Karpas-422 (cell line): ENCODE data around the gene ACP6. TPM values are rescaled to one million over a fixed set of nuclear protein-coding genes. Genes with fewer than 3 reads are reported as not detected.
A peak's percentile ranks its signal among the peaks of the same experiment; 100 is the strongest.

Experiments used
- DNase-seq: peaks from one replicate; pipeline ENCODE4 v3.0.0-alpha.2; 2015
- H2AFZ ChIP-seq: fragments of 200-600 bp; sonication (generic); 2 replicates; pipeline ENCODE4 v1.6.1; 2014; ENCODE audit warnings: antibody characterized with exemption, low read length, mixed read lengths
- H3K27ac ChIP-seq: fragments of 200-600 bp; sonication (generic); 2 replicates; pipeline ENCODE4 v1.5.1; 2014; ENCODE audit warnings: mild to moderate bottlenecking, low read length, moderate library complexity
- H3K27me3 ChIP-seq: fragments of 200-600 bp; sonication (generic); 2 replicates; pipeline ENCODE4 v1.6.1; 2014; ENCODE audit warnings: low read length, mixed read lengths
- H3K36me3 ChIP-seq: fragments of 200-600 bp; sonication (generic); 2 replicates; pipeline ENCODE4 v1.6.1; 2014; ENCODE audit warnings: low read length, mixed read lengths; ENCODE audit not compliant: insufficient read depth
- H3K4me1 ChIP-seq: fragments of 200-600 bp; sonication (generic); 2 replicates; pipeline ENCODE4 v1.6.1; 2014; ENCODE audit warnings: mild to moderate bottlenecking, low read length, mixed read lengths
- H3K4me2 ChIP-seq: fragments of 200-600 bp; sonication (generic); 2 replicates; pipeline ENCODE4 v1.6.1; 2014; ENCODE audit warnings: low read length, low read depth, mild to moderate bottlenecking; ENCODE audit not compliant: poor library complexity, severe bottlenecking
- H3K4me3 ChIP-seq: fragments of 200-600 bp; sonication (generic); 2 replicates; pipeline ENCODE4 v1.5.1; 2014; ENCODE audit warnings: mild to moderate bottlenecking, antibody characterized with exemption, low read length, mixed read lengths
- H3K79me2 ChIP-seq: fragments of 200-600 bp; sonication (generic); 2 replicates; pipeline ENCODE4 v1.6.1; 2014; ENCODE audit warnings: mild to moderate bottlenecking, low read length, mixed read lengths
- H3K9ac ChIP-seq: fragments of 200-600 bp; sonication (generic); 2 replicates; pipeline ENCODE4 v1.6.0; 2014; ENCODE audit warnings: low read length
- H3K9me2 ChIP-seq: fragments of 200-600 bp; sonication (generic), shearing (Covaris generic); replicated peaks from 2 replicates; pipeline ENCODE4 v1.6.0; 2014; ENCODE audit warnings: mild to moderate bottlenecking, low read length, moderate library complexity; ENCODE audit not compliant: insufficient read depth
- H3K9me3 ChIP-seq: fragments of 300-700, 200-600 bp; sonication (generic); 2 replicates; pipeline ENCODE4 v1.6.1; 2014; ENCODE audit warnings: low read length, mixed read lengths
- H4K20me1 ChIP-seq: fragments of 200-600 bp; sonication (generic); 2 replicates; pipeline ENCODE4 v1.6.1; 2014; ENCODE audit warnings: mild to moderate bottlenecking, antibody characterized with exemption, low read length, low read depth; ENCODE audit not compliant: insufficient read depth
- small RNA-seq: library from RNA; depleted of rRNA; stranded (forward); fragments of <200 nt; gene quantifications from one replicate; pipeline ENCODE3, GENCODE V24; 2014
- total RNA-seq: library from RNA; depleted of rRNA; stranded (reverse); fragments of >200 nt; shearing (Covaris generic); gene quantifications from 2 replicates; pipeline ENCODE4 v1.2.3, GENCODE V29; 2014; ENCODE audit warnings: low replicate concordance; rRNA removed

ACP6 gene
- total RNA-seq, 1 experiment from 2014 or later: 3.0 TPM

GRCh38 chr1:147599362-147600118 lies 70.8 kb downstream of the ACP6 start:
- H3K4me3 ChIP-seq: peak overlapping the region; percentile 87
- peaks cover 38% of the 10 kb centered on the region for H3K79me2 ChIP-seq
- H3K4me2 ChIP-seq: peak overlapping the region; percentile 97
- no peaks in the 10 kb centered on the region for H3K9me2 ChIP-seq
- peaks cover 35% of the 10 kb centered on the region for H3K4me1 ChIP-seq
- H3K9ac ChIP-seq: peak overlapping the region; percentile 73
- H2AFZ ChIP-seq: peak overlapping the region; percentile 90
- H3K27ac ChIP-seq: no peak overlapping the region
- no peaks in the 10 kb centered on the region for H4K20me1 ChIP-seq
- no peaks in the 10 kb centered on the region for H3K36me3 ChIP-seq
- peak; percentile 98 for DNase-seq
- no peaks in the 10 kb centered on the region for H3K9me3 ChIP-seq
- H3K27me3 ChIP-seq: no peaks in the 10 kb centered on the region; the same call in 1 of the 2 replicates

DNA sequence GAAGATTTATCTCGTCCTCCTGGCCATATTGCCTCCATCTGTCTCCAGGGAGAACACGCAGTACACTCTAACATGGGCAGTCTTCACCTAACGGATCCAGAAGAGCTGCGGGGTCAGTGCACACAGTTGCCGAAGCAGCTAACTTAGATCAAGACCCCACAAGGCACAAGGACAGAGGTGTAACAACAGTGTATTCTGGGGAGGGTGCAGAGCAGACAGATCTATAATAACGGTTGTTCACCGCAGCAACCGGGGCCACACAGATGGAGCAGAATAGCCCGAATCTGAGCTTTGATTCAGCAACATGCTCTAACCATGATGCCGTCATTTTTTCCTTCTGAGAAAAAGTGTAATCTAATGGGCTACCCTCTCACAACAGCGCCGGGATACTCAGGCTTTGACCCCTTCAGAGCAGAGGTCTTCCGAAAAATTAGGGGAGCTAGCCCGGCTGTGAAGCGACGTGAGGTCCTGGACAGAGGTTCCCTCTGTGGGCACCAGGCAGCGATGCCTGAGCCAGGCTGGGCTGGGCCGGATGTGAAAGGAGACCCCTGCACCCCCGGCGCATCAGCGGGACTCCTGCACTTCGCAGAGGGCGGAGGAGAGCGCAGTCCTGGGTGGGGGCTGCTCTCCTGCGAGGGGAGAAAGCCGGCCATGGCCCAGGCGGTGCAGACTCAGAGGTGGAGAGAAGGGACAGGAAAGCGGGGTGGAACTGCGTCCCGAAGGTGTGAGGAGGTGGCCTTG lies 71.5 kb downstream of the ACP6 start:
- Histone ChIP-seq H3K4me1 (peaks cover 30% of the 10 kb centered on the region), H3K27ac (no peak overlapping the region)
- peak; percentile 68 for DNase-seq

DNA sequence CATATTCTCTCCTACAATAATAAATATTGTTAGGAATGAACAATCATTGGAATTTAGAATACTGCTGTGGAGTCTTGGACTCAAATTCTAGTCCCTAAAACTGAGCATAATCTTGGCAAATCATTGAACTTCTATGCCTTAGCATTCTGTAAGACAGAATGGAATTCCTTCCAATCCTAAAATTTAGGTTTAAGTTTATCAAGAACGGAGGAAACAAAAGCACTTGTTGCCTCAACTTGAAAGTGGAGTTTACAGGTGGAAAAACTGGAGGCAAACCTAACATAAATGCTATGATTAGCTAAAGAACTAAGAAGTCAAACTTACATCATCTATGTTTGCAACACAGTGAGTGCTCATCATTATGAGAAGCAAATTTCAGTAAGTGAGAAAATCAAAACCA lies 73.3 kb downstream of the ACP6 start:
- Histone ChIP-seq H3K9me2 (no peaks in the 10 kb centered on the region), H3K9ac (no peak overlapping the region), H3K4me2 (no peak overlapping the region), H3K4me1 (peaks cover 22% of the 10 kb centered on the region), H3K27me3 (no peaks in the 10 kb centered on the region; the same call in 1 of the 2 replicates), H2AFZ (no peak overlapping the region), H3K9me3 (no peaks in the 10 kb centered on the region), H4K20me1 (no peaks in the 10 kb centered on the region), H3K36me3 (no peaks in the 10 kb centered on the region), H3K4me3 (no peak overlapping the region), H3K79me2 (peaks cover 13% of the 10 kb centered on the region), H3K27ac (no peak overlapping the region)
- DNase-seq: no peak

More for the DNA sequence above, 71.5 kb downstream of the ACP6 start:
- no peaks in the 10 kb centered on the region for H3K9me2 ChIP-seq
- H4K20me1 ChIP-seq: no peaks in the 10 kb centered on the region
- H3K27me3 ChIP-seq: no peaks in the 10 kb centered on the region; the same call in 1 of the 2 replicates
- peak overlapping the region; percentile 73 for H3K9ac ChIP-seq
- peak overlapping the region; percentile 90 for H2AFZ ChIP-seq
- H3K9me3 ChIP-seq: no peaks in the 10 kb centered on the region
- H3K79me2 ChIP-seq: peaks cover 30% of the 10 kb centered on the region
- H3K4me3 ChIP-seq: peak overlapping the region; percentile 87
- peak overlapping the region; percentile 97 for H3K4me2 ChIP-seq
- no peaks in the 10 kb centered on the region for H3K36me3 ChIP-seq

Small RNA genes within 50 kb of the gene (small RNA-seq; reads per million reads assigned to genes)
- gene RN7SL261P: not detected

Other genes starting within 250 kb of the ACP6 start
- gene BCL9, start 129.0 kb downstream of the ACP6 start, total RNA-seq: 15.9 and 19.1 TPM in 2 replicates
- not detected in 2 replicates for gene GJA5, start 90.1 kb upstream of the ACP6 start, total RNA-seq
- gene GJA8, start 232.3 kb upstream of the ACP6 start, total RNA-seq: not detected in 2 replicates